HG03039 (cell line): ENCODE data around the gene IQCK.
"Not testable (repeated sequence)": the region's sequence is repeated elsewhere in the genome, so short reads cannot be mapped to it uniquely, and the experiment has no call there.

Source experiments
- ATAC-seq: cut with Tn5 transposase; IDR thresholded peaks from one replicate; pipeline ENCODE4 v1.9.1; 2021; ENCODE audit warnings: mild to moderate bottlenecking, moderate library complexity; ENCODE audit not compliant: unreplicated experiment

IQCK gene

GRCh38 chr16:19801369-19801768 lies 83.3 kb downstream of the IQCK start:
- ATAC-seq = not testable (repeated sequence)

- not testable (repeated sequence) for ATAC-seq
These were observed 83.8 kb downstream of the IQCK start for GRCh38 chr16:19801824-19802223.

- no peak for ATAC-seq
These were observed 84.5 kb downstream of the IQCK start for GRCh38 chr16:19802612-19803011.

GRCh38 chr16:19804538-19805323 lies 86.7 kb downstream of the IQCK start:
- no peak for ATAC-seq

GRCh38 chr16:19805459-19806162 lies 87.5 kb downstream of the IQCK start:
- ATAC-seq = no peak

- no peak for ATAC-seq
These were observed 90.1 kb downstream of the IQCK start for GRCh38 chr16:19808061-19808641.

- ATAC-seq = no peak
These were observed 91.1 kb downstream of the IQCK start for GRCh38 chr16:19809121-19809635.

- no peak for ATAC-seq
These were observed 91.6 kb downstream of the IQCK start for GRCh38 chr16:19809693-19810092.

GRCh38 chr16:19810817-19811731 lies 93.0 kb downstream of the IQCK start:
- no peak for ATAC-seq

- no peak for ATAC-seq
These were observed 94.9 kb downstream of the IQCK start for GRCh38 chr16:19812986-19813385.

- no peak for ATAC-seq
These were observed 97.3 kb downstream of the IQCK start for GRCh38 chr16:19815418-19815817.

GRCh38 chr16:19817122-19817521 lies 99.1 kb downstream of the IQCK start:
- ATAC-seq = no peak

GRCh38 chr16:19817875-19818274 lies 99.8 kb downstream of the IQCK start:
- no peak for ATAC-seq

- no peak for ATAC-seq
These were observed 104.5 kb downstream of the IQCK start for GRCh38 chr16:19822533-19822932.

GRCh38 chr16:19823322-19823721 lies 105.3 kb downstream of the IQCK start:
- no peak for ATAC-seq

GRCh38 chr16:19824216-19824615 lies 106.1 kb downstream of the IQCK start:
- ATAC-seq = no peak

GRCh38 chr16:19829844-19830692 lies 112.0 kb downstream of the IQCK start:
- no peak for ATAC-seq

- ATAC-seq = no peak
These were observed 113.0 kb downstream of the IQCK start for GRCh38 chr16:19830902-19831560.

- ATAC-seq = no peak
These were observed 113.6 kb downstream of the IQCK start for GRCh38 chr16:19831678-19832077.
